ENCODE results near the gene ZCCHC24.

The ZCCHC24 gene

GRCh38 chr10:79431891-79432831 is 13.3 kb downstream of the ZCCHC24 start:
- no peak for DNase-seq (ENCODE audit: low read depth in 2 of 2)

GRCh38 chr10:79431428-79431827 is 14.0 kb downstream of the ZCCHC24 start:
- DNase-seq (ENCODE audit: low read depth in 2 of 2) = no peak

GRCh38 chr10:79430936-79431335 is 14.5 kb downstream of the ZCCHC24 start:
- DNase-seq (ENCODE audit: low read depth in 2 of 2) = no peak

GRCh38 chr10:79430325-79430905 is 15.0 kb downstream of the ZCCHC24 start:
- DNase-seq (ENCODE audit: low read depth in 2 of 2) = no peak

GRCh38 chr10:79429751-79430150 is 15.7 kb downstream of the ZCCHC24 start:
- no peak for DNase-seq (ENCODE audit: low read depth in 2 of 2)

GRCh38 chr10:79427965-79428364 is 17.5 kb downstream of the ZCCHC24 start:
- DNase-seq (ENCODE audit: low read depth in 2 of 2) = no peak

GRCh38 chr10:79425074-79425532 is 20.3 kb downstream of the ZCCHC24 start:
- no peak for DNase-seq (ENCODE audit: low read depth in 2 of 2)

GRCh38 chr10:79424221-79425073 is 21.0 kb downstream of the ZCCHC24 start:
- no peak for DNase-seq (ENCODE audit: low read depth in 2 of 2)

GRCh38 chr10:79422178-79422892 is 23.1 kb downstream of the ZCCHC24 start:
- DNase-seq (ENCODE audit: low read depth in 2 of 2) = no peak

DNA sequence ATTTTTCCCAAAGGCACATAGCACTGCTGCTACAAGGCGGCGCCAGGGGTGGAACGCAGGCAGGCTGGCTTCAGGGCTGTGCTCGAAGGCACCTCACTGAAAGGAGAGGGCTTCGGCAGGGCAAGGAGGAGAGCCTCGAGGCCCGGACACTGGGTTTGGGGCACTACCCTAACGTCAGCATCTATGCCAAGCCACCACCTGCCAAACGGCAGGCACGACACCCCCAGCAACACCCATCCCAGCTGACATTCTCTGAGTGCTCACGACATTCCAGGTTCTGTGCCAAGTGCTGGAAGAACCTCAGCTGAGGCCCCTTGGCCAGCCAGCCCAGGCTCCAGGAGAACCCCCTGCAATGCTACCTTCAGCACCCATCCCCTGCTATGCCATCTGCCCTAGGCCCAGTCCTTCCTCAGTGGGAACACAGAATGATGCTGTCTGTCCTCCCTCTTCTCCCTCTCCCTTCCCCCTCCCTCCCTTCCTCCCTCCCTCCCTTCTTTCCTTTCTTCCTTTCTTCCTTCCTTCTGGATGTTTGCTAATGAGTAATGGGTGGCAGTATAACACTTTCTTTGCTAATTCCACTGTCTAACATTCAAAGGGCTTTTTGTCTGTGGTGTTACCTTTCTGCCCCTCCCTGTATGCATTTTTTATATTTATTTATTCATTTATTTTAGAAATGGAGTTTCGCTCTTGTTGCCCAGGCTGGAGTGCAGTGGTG is 24.3 kb downstream of the ZCCHC24 start:
- no peak for DNase-seq (ENCODE audit: low read depth in 2 of 2)

DNA sequence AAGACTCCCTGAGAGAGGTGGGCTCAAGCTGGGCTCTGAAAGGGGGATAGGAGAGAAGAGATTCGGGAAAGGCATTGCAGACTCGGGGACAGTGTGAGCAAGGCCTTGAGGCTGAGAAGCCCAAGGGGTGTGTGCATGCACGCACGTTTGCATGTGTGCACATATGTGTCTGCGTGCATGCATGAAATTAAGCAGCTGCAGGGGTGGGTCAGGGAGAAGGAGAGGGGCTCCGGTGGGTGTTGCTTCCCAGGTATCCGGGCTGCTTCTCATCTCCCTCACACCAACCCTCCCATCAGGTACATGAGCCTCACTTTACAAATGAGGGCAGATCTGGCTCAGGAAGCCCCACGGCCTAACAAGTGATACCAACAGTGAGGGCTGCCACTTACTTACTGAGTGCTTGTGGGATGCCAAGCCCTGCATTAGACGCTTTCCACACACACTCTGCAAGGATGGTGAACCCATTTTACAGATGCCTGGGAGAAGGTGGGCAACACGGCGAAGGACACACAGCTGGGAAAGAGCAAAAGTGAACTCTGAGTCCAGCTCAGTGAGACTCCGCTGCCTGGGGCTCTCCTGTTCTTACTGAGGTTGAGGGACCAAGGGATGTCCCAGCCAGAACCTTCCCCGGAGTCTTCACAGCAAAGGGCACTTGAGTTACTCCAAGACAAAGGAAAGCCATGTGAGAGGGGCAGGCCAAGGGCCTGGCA is 26.4 kb downstream of the ZCCHC24 start:
- DNase-seq (ENCODE audit: low read depth in 2 of 2) = no peak

GRCh38 chr10:79418274-79418673 is 27.1 kb downstream of the ZCCHC24 start:
- no peak for DNase-seq (ENCODE audit: low read depth in 2 of 2)

DNA sequence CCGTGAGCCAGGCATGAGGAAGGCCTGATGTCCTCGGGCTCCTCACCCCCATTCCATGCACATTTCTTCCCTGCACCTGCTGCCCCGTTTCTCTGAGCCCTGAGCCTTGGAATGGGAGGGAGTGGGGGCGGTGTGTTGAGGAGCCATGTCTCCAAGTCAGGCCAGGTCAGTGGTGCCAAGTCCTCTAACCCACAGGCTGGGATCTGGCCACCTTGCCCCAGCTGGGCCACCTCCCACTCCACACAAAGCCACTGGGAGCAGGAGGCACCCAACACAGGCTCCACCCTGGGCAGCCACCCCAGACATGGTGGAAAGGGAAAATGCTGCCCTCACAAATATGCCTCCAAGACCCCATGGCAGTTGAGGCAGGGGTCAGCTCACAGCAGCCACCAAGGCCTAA is 27.7 kb downstream of the ZCCHC24 start:
- DNase-seq (ENCODE audit: low read depth in 2 of 2) = no peak

DNA sequence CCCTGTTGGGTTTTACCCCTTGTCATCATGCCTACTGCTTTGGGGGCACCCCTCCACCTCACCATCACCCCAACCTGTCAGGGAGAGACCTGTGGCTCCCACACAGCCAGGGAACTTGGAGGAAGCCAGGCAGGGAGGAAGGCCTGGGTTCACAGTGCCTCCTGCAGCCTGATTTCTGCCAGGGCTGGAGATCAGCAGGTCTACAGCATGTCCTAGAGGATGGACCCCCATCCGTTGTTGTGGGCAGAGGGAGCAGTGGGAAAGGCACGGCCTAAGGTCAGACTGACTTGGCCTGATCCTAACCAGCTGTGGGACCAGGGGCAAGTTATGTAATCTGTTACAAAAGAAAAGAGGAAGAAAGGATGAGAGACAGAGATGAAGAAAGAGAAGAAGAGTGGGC is 28.2 kb downstream of the ZCCHC24 start:
- DNase-seq (ENCODE audit: low read depth in 2 of 2) = no peak

- DNase-seq (ENCODE audit: low read depth in 2 of 2) = no peak
These were observed 28.7 kb downstream of the ZCCHC24 start for GRCh38 chr10:79416578-79417255.

DNA sequence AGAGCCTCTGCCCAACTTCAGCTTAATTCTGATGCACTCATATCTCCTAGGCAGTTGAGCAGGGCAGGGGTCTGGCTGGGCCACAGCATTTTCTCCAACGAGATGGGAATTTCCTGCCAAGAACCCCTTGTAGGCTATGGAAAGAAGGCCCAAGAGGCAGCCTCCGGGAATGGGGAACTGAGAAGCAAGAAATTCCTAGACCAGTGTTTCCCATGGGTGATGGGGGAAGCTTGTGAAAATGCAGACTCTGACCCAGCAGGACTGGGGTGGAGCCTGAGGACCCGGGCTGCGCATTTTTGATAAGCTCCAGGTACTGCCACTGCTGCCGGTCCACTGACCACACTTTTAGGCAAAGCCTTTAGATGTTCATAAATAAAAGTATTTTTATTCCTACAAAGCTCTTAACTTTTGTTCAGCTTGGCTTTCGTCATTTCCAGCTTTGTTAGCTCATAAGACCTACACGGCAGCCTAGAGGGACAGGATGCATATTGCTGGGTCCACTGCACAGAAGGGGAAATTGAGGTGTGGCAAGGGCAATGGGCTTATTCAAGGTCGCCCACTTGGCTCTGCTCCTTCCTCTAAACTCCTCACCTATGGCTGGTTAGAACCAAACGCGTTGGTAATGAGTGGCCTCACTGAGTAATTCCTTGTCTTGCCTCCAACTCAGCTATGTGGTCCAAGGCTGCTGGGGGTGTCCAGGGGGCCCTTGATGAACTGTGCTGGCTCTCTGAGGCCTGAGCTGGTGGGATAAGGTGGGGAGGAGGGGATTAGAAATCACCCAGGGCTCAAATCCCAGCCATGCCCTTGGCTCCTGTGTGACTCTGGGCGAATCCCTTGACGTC is 29.5 kb downstream of the ZCCHC24 start:
- no peak for DNase-seq (ENCODE audit: low read depth in 2 of 2)

GRCh38 chr10:79414714-79415113 is 30.7 kb downstream of the ZCCHC24 start:
- DNase-seq (ENCODE audit: low read depth in 2 of 2) = no peak

DNA sequence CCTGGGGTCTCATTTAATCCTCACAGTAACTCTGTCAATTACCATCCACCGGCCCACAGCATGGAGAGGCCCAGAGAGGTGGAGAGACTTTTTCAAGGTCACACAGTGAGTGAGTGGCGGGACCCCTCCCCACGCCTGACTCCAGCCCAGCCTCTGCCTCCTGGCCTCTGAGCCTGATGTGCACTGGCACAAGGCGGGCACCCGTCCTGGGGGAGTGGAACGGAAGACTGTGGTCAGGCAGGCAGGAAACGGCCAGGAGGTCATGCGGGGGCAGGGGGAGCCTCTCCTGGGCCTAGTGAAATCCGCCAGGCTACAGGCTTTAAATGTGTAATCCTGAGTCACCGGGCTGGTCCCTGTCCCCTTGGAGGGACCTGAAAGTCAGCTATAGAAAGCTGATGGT is 32.2 kb downstream of the ZCCHC24 start:
- DNase-seq (ENCODE audit: low read depth in 2 of 2) = no peak

DNA sequence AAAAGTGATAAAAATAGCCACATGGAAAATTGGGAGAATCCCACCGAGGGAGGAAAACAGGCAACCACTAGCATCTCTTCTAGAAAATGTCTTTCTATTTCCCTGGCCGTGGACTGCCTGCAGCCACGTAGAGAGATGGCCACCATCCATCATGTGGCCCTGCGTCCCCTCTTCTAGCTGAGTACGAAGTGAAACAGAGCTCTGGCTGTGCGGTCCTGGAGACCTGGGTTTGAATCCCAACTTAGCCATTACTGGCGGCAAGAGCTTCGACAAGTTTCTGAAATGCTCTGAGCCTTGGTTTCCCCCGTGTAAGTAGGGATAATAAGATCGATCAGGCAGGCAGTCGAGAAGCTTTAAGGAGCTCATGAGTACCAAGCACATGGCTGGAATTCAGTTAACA is 32.9 kb downstream of the ZCCHC24 start:
- no peak for DNase-seq (ENCODE audit: low read depth in 2 of 2)
